ENCODE measurements around the gene RTL1. TPM values are rescaled to one million over a fixed set of nuclear protein-coding genes. Genes with fewer than 3 reads are reported as not detected.

Gene RTL1
- polyA plus RNA-seq, 4 donors: 0.04 to 0.12 (median 0.07) TPM

- DNase-seq (ENCODE audit: low read depth in 4 of 4, low spot score in 3 of 4): no peak
Observed at GRCh38 chr14:100882991-100883788, 20.3 kb downstream of the RTL1 start.

- no peak for DNase-seq (ENCODE audit: low read depth in 4 of 4, low spot score in 3 of 4)
Observed at GRCh38 chr14:100882026-100882967, 21.2 kb downstream of the RTL1 start.

DNA sequence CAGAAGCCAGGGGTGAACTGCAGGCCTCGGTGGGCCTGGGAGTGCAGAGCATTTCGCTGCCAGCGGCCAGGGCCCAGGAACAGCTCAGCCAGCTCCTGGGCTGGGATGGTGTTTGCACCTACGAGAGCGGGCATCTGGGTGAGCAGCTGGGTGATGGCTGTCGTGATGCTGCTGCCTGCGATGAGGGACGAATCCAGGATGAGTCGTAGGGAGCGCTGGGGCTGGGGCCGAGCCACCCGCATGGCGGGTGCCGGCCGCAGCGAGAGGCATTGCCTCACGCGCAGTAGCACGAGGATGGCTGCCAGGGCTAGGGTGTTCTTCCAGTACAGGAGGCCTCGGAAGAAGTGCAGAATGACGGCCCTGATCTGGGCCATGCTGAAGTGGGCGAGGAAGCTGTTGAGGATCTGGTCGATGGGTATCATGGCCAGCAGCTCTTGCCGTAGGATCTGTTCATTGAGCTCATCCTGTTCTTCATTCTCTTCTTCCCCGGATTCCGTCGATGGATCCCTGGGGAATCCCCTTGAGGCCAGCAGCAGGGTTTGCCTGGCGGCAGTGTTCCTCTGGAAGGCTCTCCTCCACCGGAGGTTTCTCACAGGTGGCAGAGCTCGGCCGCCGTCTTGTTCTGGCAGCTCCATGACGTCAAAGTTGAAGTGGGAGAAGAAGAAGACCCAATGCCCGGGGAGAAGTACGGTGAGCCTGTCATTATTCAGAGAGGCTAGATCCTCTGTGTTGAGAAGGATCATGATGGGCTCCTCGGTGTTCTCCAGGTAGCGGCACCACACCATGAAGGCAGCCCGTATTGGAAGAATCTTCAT lies 22.1 kb downstream of the RTL1 start:
- no peak for DNase-seq (ENCODE audit: low read depth in 4 of 4, low spot score in 3 of 4)

GRCh38 chr14:100880271-100881101 lies 23.0 kb downstream of the RTL1 start:
- no peak for DNase-seq (ENCODE audit: low read depth in 4 of 4, low spot score in 3 of 4)

GRCh38 chr14:100879782-100880181 lies 23.7 kb downstream of the RTL1 start:
- DNase-seq (ENCODE audit: low read depth in 4 of 4, low spot score in 3 of 4): no peak

- DNase-seq (ENCODE audit: low read depth in 4 of 4, low spot score in 3 of 4): no peak
Observed at GRCh38 chr14:100879194-100879593, 24.3 kb downstream of the RTL1 start.

DNA sequence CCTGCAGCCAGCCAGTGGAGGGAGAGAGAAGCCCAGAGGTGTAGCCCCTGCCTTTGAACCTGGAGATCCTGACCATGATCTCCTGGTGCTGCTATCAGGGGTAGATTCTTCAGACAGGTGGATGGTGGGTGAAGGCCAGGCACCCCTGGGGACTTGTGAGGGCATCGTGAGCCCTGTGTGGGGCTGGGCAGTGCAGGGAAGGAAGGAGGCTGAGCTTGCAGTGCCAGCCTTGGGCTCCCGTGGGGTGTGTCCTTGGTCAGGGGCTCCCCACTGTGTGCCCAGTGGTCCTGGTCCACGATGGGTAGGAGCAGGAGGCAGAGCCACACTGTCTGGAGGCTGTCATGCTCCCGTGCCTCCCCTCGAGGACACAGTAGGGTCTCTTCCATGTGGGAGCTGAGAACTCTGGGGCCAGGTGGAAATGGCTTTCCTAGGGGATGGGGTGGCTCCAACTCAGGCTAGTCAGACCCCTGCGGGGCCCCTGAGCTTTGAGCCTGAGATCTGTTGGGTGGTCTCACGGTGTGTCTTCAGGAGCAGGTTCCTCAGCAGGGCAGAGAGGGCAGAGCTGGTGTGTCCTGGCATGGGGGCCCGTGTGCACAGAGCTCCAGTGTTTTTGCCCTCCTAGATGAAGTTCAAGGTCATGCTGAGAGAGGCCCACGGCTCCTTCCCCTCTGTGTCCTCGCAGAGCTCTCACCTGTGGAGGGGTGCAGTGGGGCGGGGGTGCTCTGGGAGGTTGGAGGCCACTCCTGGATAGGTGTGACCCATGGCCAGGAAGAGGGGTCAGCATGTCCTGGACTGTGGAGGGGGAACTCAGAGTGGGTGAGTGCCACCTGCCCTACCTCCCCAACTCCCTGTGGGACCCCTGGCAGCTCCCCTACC lies 25.0 kb downstream of the RTL1 start:
- no peak for DNase-seq (ENCODE audit: low read depth in 4 of 4, low spot score in 3 of 4)

- no peak for DNase-seq (ENCODE audit: low read depth in 4 of 4, low spot score in 3 of 4)
Observed at GRCh38 chr14:100875861-100876590, 27.5 kb downstream of the RTL1 start.

GRCh38 chr14:100875126-100875525 lies 28.4 kb downstream of the RTL1 start:
- no peak for DNase-seq (ENCODE audit: low read depth in 4 of 4, low spot score in 3 of 4)

DNA sequence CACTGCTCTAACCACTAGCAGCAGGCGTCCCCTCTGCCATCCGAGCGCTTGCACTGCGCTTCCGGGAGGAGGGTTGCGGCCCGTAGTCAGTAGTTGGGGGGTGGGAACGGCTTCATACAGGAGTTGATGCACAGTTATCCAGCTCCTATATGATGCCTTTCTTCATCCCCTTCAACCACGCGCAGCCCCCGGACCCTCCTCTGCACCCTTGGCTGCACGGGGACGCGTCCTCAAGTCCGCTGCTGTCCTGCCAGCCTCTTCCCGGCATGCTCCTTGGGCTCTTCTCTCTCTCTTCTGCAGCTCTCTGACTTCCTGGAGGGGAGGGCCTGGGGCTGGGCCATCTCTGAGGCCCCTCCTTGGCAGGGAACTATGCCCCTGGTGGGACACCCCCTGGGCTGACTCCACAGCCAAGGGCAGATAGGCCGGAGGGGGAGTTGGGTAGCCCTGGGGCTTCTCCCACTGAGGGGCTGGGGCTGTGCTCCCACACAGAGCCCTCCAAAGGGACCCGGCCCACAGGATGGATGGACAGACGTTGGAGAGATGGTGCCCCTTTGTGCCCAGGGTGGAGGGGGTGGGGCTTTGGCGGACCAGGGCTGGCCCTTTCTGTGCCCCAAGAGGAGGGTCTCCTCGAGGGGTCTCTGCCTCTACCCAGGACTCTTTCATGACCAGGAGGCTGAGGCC lies 29.0 kb downstream of the RTL1 start:
- DNase-seq (ENCODE audit: low read depth in 4 of 4, low spot score in 3 of 4): no peak

- DNase-seq (ENCODE audit: low read depth in 4 of 4, low spot score in 3 of 4): no peak
Observed at GRCh38 chr14:100874051-100874410, 29.5 kb downstream of the RTL1 start.

GRCh38 chr14:100873096-100873482 lies 30.4 kb downstream of the RTL1 start:
- no peak for DNase-seq (ENCODE audit: low read depth in 4 of 4, low spot score in 3 of 4)

DNA sequence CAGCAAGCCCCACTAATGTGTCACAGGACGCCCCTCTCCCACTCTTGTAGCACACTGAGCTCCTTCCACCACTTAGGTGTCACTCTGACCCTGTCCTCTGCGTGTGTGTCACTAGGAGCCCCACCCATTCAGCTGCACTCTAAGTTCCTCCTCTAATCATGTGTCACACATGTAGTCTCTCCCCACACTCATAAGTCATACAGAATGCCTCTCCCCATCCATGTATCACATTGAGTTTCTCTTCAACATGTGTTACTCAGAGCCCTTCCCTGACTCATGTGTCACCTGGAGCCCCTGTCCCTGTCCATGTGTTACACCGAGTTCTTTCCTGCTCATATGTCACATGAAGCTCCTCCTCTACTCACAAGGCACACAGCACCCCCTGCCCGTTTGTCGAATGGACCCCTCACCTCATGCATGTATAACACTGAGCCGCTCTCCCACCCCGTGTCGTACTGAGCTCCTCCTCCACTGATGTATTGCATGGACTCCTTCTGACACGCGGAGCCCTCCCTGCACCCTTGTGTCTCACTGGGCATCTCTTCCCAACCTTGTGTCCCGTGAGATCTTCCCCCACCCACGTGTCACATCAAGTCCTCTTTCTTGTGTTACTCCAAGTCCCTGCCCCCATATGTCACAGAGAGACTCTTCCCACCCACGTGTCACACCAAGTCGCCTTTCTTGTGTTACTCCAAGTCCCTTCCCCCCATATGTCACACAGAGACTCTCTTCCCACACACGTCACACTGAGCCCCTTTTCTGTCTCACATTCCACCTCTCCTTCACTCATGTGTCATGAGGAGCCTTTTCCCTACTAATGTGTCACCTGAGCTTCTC lies 31.0 kb downstream of the RTL1 start:
- DNase-seq (ENCODE audit: low read depth in 4 of 4, low spot score in 3 of 4): no peak

DNA sequence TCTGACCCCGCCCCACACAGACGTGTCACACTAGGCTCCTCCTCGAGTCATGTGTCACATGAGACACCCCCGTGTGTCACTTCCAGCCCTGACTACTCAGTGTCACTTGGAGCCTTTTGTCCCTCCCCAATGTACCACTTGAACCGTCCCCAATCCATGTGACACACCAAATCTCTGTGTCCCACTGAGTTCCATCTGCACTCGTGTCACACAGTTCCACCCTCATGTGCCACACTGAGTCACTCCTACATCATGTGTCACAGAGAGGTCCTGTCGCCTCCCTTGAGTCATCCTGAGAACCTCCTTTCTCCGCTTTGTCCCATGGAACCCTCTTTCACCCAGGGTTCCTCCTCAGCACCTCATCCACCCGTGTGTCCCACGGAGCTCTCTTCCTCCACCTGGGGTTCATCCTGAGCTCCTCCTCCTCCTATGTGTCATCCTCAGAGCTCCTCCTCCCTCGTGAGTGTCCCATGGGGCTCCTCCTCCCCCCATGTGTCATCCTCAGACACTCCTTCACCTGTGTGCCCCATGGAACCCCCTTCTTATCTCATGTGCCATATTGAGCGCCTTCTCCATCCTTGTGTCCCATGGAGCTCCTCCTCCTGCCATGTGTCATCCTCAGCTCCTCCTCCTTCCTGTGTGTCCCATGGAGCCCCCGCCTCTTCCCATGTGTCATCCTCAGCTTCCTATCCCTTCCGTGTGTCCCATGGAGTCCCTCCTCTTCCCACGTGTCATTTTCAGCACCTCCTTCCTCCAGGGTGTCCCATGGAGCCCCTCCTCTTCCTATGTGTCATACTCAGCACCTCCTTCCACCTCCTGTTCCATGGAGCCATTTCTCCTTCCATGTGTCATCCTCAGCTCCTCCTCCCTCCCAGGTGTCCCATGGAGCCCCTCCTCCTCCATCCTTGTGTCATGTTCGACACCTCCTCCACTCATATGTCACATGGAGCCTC lies 32.0 kb downstream of the RTL1 start:
- no peak for DNase-seq (ENCODE audit: low read depth in 4 of 4, low spot score in 3 of 4)

GRCh38 chr14:100868621-100869370 lies 34.7 kb downstream of the RTL1 start:
- DNase-seq (ENCODE audit: low read depth in 4 of 4, low spot score in 3 of 4): no peak

All from left renal pelvis (tissue), 4 donors.